ENCODE data around the gene TMEM87B. TPM values are rescaled to one million over a fixed set of nuclear protein-coding genes. Genes with fewer than 3 reads are reported as not detected.
"Not testable (repeated sequence)": the region's sequence is repeated elsewhere in the genome, so short reads cannot be mapped to it uniquely, and the experiment has no call there.

Gene TMEM87B
- total and polyA plus RNA-seq, 12 donors = 8.9 to 37.5 (median 29.1) TPM

GRCh38 chr2:112065966-112066365 is 10.9 kb downstream of the TMEM87B start:
- no peak overlapping the region for H3K4me3 ChIP-seq
- no peak overlapping the region for H3K27ac ChIP-seq
- peaks cover 0 to 69% of the 10 kb centered on the region in 2 donors for H3K36me3 ChIP-seq (replicated peaks in 1 of 2)
- no peak for DNase-seq
- intact Hi-C loops (cut with DNase I) = no loop called here
- no peaks in the 10 kb centered on the region for H3K27me3 ChIP-seq
- TF ChIP-seq CTCF (IDR thresholded peaks at IDR 0.05) (no peak), POLR2A (IDR thresholded peaks at IDR 0.05) (no peak)
- no peaks in the 10 kb centered on the region for H3K9me3 ChIP-seq (replicated peaks in 1 of 3)
- H3K4me1 ChIP-seq (replicated peaks in 1 of 2) = peaks cover 0 to 7% of the 10 kb centered on the region in 2 donors
- WGBS, 4 donors = 59 to 89% (median 74%) methylated on average over 1 of the region's 1 CpG

GRCh38 chr2:112069794-112070193 is 14.7 kb downstream of the TMEM87B start:
- DNase-seq; intact Hi-C loops (cut with DNase I); H3K4me1 ChIP-seq (replicated peaks in 1 of 2); H3K27ac ChIP-seq; H3K27me3 ChIP-seq; H3K9me3 ChIP-seq (replicated peaks in 1 of 3); H3K4me3 ChIP-seq: not testable (repeated sequence)
- peaks cover 0 to 51% of the 10 kb centered on the region in 2 donors for H3K36me3 ChIP-seq (replicated peaks in 1 of 2)

- WGBS, 4 donors = 93 to 98% (median 97%) methylated on average over 3 of the region's 3 CpGs
- TF ChIP-seq POLR2A (IDR thresholded peaks at IDR 0.05) (no peak), CTCF (IDR thresholded peaks at IDR 0.05) (no peak)
These were observed 18.8 kb downstream of the TMEM87B start for GRCh38 chr2:112073875-112074274.

GRCh38 chr2:112074506-112074905 is 19.4 kb downstream of the TMEM87B start:
- WGBS, 4 donors = 72 to 87% (median 81%) methylated on average over 1 of the region's 1 CpG
- peaks cover 0 to 36% of the 10 kb centered on the region in 2 donors for H3K36me3 ChIP-seq (replicated peaks in 1 of 2)
- H3K27ac ChIP-seq = peak overlapping the region in 1 of 5 donors; percentile 10
- DNase-seq = no peak
- H3K4me1 ChIP-seq (replicated peaks in 1 of 2) = no peaks in the 10 kb centered on the region
- TF ChIP-seq CTCF (IDR thresholded peaks at IDR 0.05) = no peak
- TF ChIP-seq POLR2A (IDR thresholded peaks at IDR 0.05) = no peak
- no peak overlapping the region for H3K4me3 ChIP-seq
- intact Hi-C loops (cut with DNase I) = no loop called here
- no peaks in the 10 kb centered on the region for H3K9me3 ChIP-seq (replicated peaks in 1 of 3)
- H3K27me3 ChIP-seq = no peaks in the 10 kb centered on the region

More at GRCh38 chr2:112073875-112074274, 18.8 kb downstream of the TMEM87B start:
- H3K9me3 ChIP-seq (replicated peaks in 1 of 3) = no peaks in the 10 kb centered on the region
- H3K27me3 ChIP-seq = no peaks in the 10 kb centered on the region
- intact Hi-C loops (cut with DNase I) = no loop called here
- no peaks in the 10 kb centered on the region for H3K4me1 ChIP-seq (replicated peaks in 1 of 2)
- H3K27ac ChIP-seq = no peak overlapping the region
- no peak overlapping the region for H3K4me3 ChIP-seq
- no peak for DNase-seq
- H3K36me3 ChIP-seq (replicated peaks in 1 of 2) = peaks cover 0 to 33% of the 10 kb centered on the region in 2 donors

- no peak for DNase-seq
- no peak overlapping the region for H3K4me3 ChIP-seq
- no peak overlapping the region for H3K27ac ChIP-seq
- H3K36me3 ChIP-seq (replicated peaks in 1 of 2) = peaks cover 0 to 32% of the 10 kb centered on the region in 2 donors
- TF ChIP-seq CTCF (IDR thresholded peaks at IDR 0.05) = no peak
- TF ChIP-seq POLR2A (IDR thresholded peaks at IDR 0.05) = no peak
- intact Hi-C loops (cut with DNase I) = no loop called here
- no peaks in the 10 kb centered on the region for H3K9me3 ChIP-seq (replicated peaks in 1 of 3)
- 78 to 87% (median 81%) methylated on average over 8 of the region's 8 CpGs for WGBS, 4 donors
- no peaks in the 10 kb centered on the region for H3K27me3 ChIP-seq
- no peaks in the 10 kb centered on the region for H3K4me1 ChIP-seq (replicated peaks in 1 of 2)
These were observed 20.6 kb downstream of the TMEM87B start for GRCh38 chr2:112075490-112076260.

Data from adrenal gland (tissue), 12 donors.